Measurements from ENCODE around the gene PTK6.

DNA sequence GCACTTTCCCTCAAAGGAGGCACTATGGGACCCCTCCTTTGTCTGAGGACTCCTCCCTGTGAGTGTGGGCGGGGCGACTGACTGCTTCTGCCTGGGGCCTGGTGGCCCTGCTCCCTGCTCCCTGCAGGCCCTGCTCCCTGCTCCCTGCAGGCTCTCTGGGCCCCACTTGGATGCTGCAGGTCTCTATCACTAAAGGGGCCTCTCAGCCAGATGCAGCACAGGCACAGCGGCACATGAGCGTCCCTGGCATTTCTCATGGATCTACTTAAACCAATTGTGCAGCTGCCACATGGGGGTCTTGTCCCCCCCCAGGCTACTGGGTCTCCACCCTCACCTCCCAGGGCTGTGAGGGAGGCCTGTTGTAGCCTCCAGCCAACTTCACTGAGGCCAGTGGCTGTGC lies 46.1 kb downstream of the PTK6 start:
- TF ChIP-seq BHLHE40 (IDR thresholded peaks at IDR 0.05; ENCODE audit: borderline replicate concordance) (no peak), LEF1 (IDR thresholded peaks at IDR 0.05; ENCODE audit: borderline replicate concordance) (no peak), FOXK2 (IDR thresholded peaks at IDR 0.05) (no peak), SUZ12 (IDR thresholded peaks at IDR 0.05) (no peak), HDGF (IDR thresholded peaks at IDR 0.05; ENCODE audit: borderline replicate concordance) (no peak)
